ENCODE results near the gene ST6GALNAC3.

The ST6GALNAC3 gene

GRCh38 chr1:76463849-76464248, 389.3 kb downstream of the ST6GALNAC3 start:
- no peaks in the 10 kb centered on the region for H3K79me2 ChIP-seq (ENCODE audit: insufficient read depth, low read depth)
- H3K4me1 ChIP-seq (ENCODE audit: low read depth, poor library complexity, severe bottlenecking) = no peaks in the 10 kb centered on the region
- H3K27ac ChIP-seq = no peak overlapping the region
- H2AFZ ChIP-seq (ENCODE audit: low read depth) = no peak overlapping the region
- no peak overlapping the region for H3K4me2 ChIP-seq
- no peaks in the 10 kb centered on the region for H3K27me3 ChIP-seq (ENCODE audit: insufficient read depth, low read depth)
- no peak overlapping the region for H3K4me3 ChIP-seq (IDR thresholded peaks at IDR 0.05; ENCODE audit: insufficient read depth, low read depth, low read length)
- no peaks in the 10 kb centered on the region for H4K20me1 ChIP-seq (ENCODE audit: insufficient read depth)
- TF ChIP-seq, protein P1, sequence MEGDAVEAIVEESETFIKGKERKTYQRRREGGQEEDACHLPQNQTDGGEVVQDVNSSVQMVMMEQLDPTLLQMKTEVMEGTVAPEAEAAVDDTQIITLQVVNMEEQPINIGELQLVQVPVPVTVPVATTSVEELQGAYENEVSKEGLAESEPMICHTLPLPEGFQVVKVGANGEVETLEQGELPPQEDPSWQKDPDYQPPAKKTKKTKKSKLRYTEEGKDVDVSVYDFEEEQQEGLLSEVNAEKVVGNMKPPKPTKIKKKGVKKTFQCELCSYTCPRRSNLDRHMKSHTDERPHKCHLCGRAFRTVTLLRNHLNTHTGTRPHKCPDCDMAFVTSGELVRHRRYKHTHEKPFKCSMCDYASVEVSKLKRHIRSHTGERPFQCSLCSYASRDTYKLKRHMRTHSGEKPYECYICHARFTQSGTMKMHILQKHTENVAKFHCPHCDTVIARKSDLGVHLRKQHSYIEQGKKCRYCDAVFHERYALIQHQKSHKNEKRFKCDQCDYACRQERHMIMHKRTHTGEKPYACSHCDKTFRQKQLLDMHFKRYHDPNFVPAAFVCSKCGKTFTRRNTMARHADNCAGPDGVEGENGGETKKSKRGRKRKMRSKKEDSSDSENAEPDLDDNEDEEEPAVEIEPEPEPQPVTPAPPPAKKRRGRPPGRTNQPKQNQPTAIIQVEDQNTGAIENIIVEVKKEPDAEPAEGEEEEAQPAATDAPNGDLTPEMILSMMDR (conservative IDR thresholded peaks at IDR 0.05; ENCODE audit: low read depth, low read length) = no peak
- no peaks in the 10 kb centered on the region for H3K36me3 ChIP-seq (ENCODE audit: insufficient read depth)
- H3K9ac ChIP-seq = no peak overlapping the region

- Histone ChIP-seq H3K36me3 (ENCODE audit: insufficient read depth) (no peaks in the 10 kb centered on the region), H3K4me3 (IDR thresholded peaks at IDR 0.05; ENCODE audit: insufficient read depth, low read depth, low read length) (no peak overlapping the region), H2AFZ (ENCODE audit: low read depth) (no peak overlapping the region), H3K9ac (no peak overlapping the region), H3K4me1 (ENCODE audit: low read depth, poor library complexity, severe bottlenecking) (no peaks in the 10 kb centered on the region), H3K27me3 (ENCODE audit: insufficient read depth, low read depth) (no peaks in the 10 kb centered on the region), H3K4me2 (no peak overlapping the region), H4K20me1 (ENCODE audit: insufficient read depth) (no peaks in the 10 kb centered on the region), H3K79me2 (ENCODE audit: insufficient read depth, low read depth) (no peaks in the 10 kb centered on the region), H3K27ac (no peak overlapping the region)
- TF ChIP-seq, protein P1 (conservative IDR thresholded peaks at IDR 0.05; ENCODE audit: low read depth, low read length) = no peak
These were observed 390.5 kb downstream of the ST6GALNAC3 start for GRCh38 chr1:76465030-76465429.

- Histone ChIP-seq H3K9ac (no peak overlapping the region), H2AFZ (ENCODE audit: low read depth) (no peak overlapping the region), H3K79me2 (ENCODE audit: insufficient read depth, low read depth) (no peaks in the 10 kb centered on the region), H3K27ac (no peak overlapping the region), H3K4me1 (ENCODE audit: low read depth, poor library complexity, severe bottlenecking) (no peaks in the 10 kb centered on the region), H3K4me3 (IDR thresholded peaks at IDR 0.05; ENCODE audit: insufficient read depth, low read depth, low read length) (no peak overlapping the region), H4K20me1 (ENCODE audit: insufficient read depth) (no peaks in the 10 kb centered on the region), H3K4me2 (no peak overlapping the region), H3K27me3 (ENCODE audit: insufficient read depth, low read depth) (no peaks in the 10 kb centered on the region), H3K36me3 (ENCODE audit: insufficient read depth) (no peaks in the 10 kb centered on the region)
- TF ChIP-seq, protein P1 (conservative IDR thresholded peaks at IDR 0.05; ENCODE audit: low read depth, low read length) = no peak
These were observed 395.6 kb downstream of the ST6GALNAC3 start for GRCh38 chr1:76470166-76470565.

DNA sequence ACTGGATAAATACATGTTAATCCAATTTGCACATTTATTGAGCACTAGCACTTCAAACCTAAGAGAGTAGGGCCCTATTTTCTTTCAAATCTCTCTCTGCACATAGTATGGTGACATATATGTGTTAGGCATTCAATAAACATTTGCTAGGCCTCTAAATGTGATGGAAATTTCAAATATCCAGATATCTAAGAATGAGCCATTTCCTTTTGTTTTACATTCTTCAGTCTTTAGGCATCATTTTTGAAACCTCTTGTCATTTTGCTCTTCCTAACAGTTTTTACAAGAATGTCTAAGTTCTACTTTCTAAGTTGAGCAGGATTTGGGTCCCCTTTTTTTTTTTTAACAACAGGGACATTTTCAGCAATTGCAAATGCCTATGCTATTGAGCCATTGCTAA, 397.0 kb downstream of the ST6GALNAC3 start:
- Histone ChIP-seq H3K27ac (no peak overlapping the region), H3K4me2 (no peak overlapping the region)

More for the DNA sequence above, 397.0 kb downstream of the ST6GALNAC3 start:
- Histone ChIP-seq H3K4me1 (ENCODE audit: low read depth, poor library complexity, severe bottlenecking) (no peaks in the 10 kb centered on the region), H3K79me2 (ENCODE audit: insufficient read depth, low read depth) (no peaks in the 10 kb centered on the region), H2AFZ (ENCODE audit: low read depth) (no peak overlapping the region), H3K9ac (no peak overlapping the region), H3K36me3 (ENCODE audit: insufficient read depth) (no peaks in the 10 kb centered on the region), H3K4me3 (IDR thresholded peaks at IDR 0.05; ENCODE audit: insufficient read depth, low read depth, low read length) (no peak overlapping the region), H3K27me3 (ENCODE audit: insufficient read depth, low read depth) (no peaks in the 10 kb centered on the region), H4K20me1 (ENCODE audit: insufficient read depth) (no peaks in the 10 kb centered on the region)
- TF ChIP-seq, protein P1 (conservative IDR thresholded peaks at IDR 0.05; ENCODE audit: low read depth, low read length) = no peak

All from KMS-11 (cell line).